Loucy (cell line): ENCODE data around the gene PODXL2.

Experiments used
- H2AFZ ChIP-seq: fragments of 200-600 bp; sonication (generic); 2 replicates; pipeline ENCODE4 v1.6.0; 2016; ENCODE audit warnings: antibody characterized with exemption, mild to moderate bottlenecking, low read length, moderate library complexity
- H3F3A ChIP-seq: fragments of 200-600 bp; 2 replicates; pipeline ENCODE4 v1.6.0; 2016; ENCODE audit warnings: antibody characterized with exemption, low read depth, mild to moderate bottlenecking
- H3K27me3 ChIP-seq: fragments of 200-600 bp; sonication (generic); 2 replicates; pipeline ENCODE4 v1.6.1; 2014; ENCODE audit warnings: low read length, mild to moderate bottlenecking; ENCODE audit not compliant: insufficient read depth, poor library complexity, severe bottlenecking
- H3K36me3 ChIP-seq: fragments of 200-600 bp; sonication (generic); 2 replicates; pipeline ENCODE4 v1.6.1; 2016; ENCODE audit warnings: low read length; ENCODE audit not compliant: insufficient read depth
- H3K4me1 ChIP-seq: fragments of 200-600 bp; sonication (generic); 2 replicates; pipeline ENCODE4 v1.5.1; 2014; ENCODE audit warnings: low read length, mild to moderate bottlenecking; ENCODE audit not compliant: insufficient read depth, poor library complexity, severe bottlenecking
- H3K4me2 ChIP-seq: fragments of 200-600 bp; sonication (generic); 2 replicates; pipeline ENCODE4 v1.6.0; 2014; ENCODE audit warnings: antibody characterized with exemption, low read length, low read depth, mild to moderate bottlenecking; ENCODE audit not compliant: poor library complexity, severe bottlenecking
- H3K4me3 ChIP-seq: fragments of 200-600 bp; sonication (generic); 2 replicates; pipeline ENCODE4 v1.5.1; 2014; ENCODE audit warnings: low read length, mild to moderate bottlenecking, mixed read lengths; ENCODE audit not compliant: poor library complexity, severe bottlenecking
- H3K79me2 ChIP-seq: fragments of 200-600 bp; sonication (generic); 2 replicates; pipeline ENCODE4 v1.6.1; 2014; ENCODE audit warnings: low read length; ENCODE audit not compliant: insufficient read depth
- H3K9ac ChIP-seq: fragments of 200-600 bp; sonication (generic); 2 replicates; pipeline ENCODE4 v1.6.0; 2014; ENCODE audit warnings: mild to moderate bottlenecking, low read depth, low read length, moderate library complexity; ENCODE audit not compliant: poor library complexity, severe bottlenecking
- H3K9me2 ChIP-seq: fragments of 200-600 bp; sonication (generic); replicated peaks from 2 replicates; pipeline ENCODE4 v1.6.1; 2016; ENCODE audit warnings: low read depth, low read length, mixed read lengths
- H3K9me3 ChIP-seq: fragments of 200-600 bp; sonication (generic); 2 replicates; pipeline ENCODE4 v1.6.1; 2014; ENCODE audit warnings: mild to moderate bottlenecking, antibody characterized with exemption, low read length, low read depth; ENCODE audit not compliant: insufficient read depth
- H4K20me1 ChIP-seq: fragments of 200-600 bp; sonication (generic); 2 replicates; pipeline ENCODE4 v1.6.0; 2014; ENCODE audit warnings: antibody characterized with exemption, low read length, mild to moderate bottlenecking; ENCODE audit not compliant: insufficient read depth, poor library complexity, severe bottlenecking
- EZH2phosphoT487 ChIP-seq: fragments of 200-600 bp; IDR thresholded peaks from 2 replicates; pipeline ENCODE4 v1.6.1; 2018; ENCODE audit warnings: antibody characterized with exemption, mild to moderate bottlenecking, moderate library complexity, borderline replicate concordance
- TF ChIP-seq, protein P1 (sequence below): fragments of 200-600 bp; sonication (generic); conservative IDR thresholded peaks from 2 replicates; pipeline ENCODE4 v1.5.1; 2014; ENCODE audit warnings: mild to moderate bottlenecking, antibody characterized with exemption, low read length

The PODXL2 gene

DNA sequence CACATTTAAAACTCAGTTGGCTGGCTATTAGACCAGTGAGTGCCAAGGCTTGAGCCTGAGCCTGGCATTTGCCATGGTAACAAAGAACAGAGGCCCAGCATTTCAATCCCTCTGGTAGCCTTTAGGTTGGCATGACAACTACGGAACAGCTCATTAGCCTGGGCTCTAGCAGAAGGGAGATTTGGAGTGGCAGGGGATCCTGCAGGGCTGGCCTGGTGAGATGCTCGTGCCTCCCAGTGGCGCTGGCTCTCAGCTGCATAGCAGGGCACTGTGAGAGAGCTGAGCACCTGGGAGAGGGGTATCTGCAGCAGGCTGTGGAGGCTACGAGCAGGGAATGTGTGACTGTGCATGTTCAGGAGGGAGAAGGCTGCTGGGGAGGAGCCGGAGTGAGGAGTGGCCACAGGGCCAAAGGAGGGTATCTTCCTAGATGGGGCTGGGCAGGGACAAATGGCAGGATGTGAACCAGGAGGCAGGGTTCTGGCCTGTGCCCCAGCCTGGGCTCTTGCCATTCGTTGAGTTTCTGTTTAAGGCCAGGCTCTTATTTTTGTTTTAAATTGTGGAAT is 38.2 kb downstream of the PODXL2 start:
- H3K9me2 ChIP-seq: no peaks in the 10 kb centered on the region
- no peaks in the 10 kb centered on the region for H3K36me3 ChIP-seq
- no peaks in the 10 kb centered on the region for H3K9me3 ChIP-seq
- no peak overlapping the region for H3K9ac ChIP-seq
- H2AFZ ChIP-seq: no peak overlapping the region
- TF ChIP-seq, protein P1, sequence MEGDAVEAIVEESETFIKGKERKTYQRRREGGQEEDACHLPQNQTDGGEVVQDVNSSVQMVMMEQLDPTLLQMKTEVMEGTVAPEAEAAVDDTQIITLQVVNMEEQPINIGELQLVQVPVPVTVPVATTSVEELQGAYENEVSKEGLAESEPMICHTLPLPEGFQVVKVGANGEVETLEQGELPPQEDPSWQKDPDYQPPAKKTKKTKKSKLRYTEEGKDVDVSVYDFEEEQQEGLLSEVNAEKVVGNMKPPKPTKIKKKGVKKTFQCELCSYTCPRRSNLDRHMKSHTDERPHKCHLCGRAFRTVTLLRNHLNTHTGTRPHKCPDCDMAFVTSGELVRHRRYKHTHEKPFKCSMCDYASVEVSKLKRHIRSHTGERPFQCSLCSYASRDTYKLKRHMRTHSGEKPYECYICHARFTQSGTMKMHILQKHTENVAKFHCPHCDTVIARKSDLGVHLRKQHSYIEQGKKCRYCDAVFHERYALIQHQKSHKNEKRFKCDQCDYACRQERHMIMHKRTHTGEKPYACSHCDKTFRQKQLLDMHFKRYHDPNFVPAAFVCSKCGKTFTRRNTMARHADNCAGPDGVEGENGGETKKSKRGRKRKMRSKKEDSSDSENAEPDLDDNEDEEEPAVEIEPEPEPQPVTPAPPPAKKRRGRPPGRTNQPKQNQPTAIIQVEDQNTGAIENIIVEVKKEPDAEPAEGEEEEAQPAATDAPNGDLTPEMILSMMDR: no peak
- no peak for TF ChIP-seq EZH2phosphoT487
- no peak overlapping the region for H3K4me3 ChIP-seq
- H3K4me2 ChIP-seq: no peak overlapping the region
- H4K20me1 ChIP-seq: no peaks in the 10 kb centered on the region
- H3K27me3 ChIP-seq: no peaks in the 10 kb centered on the region
- H3F3A ChIP-seq: no peaks in the 10 kb centered on the region
- H3K79me2 ChIP-seq: peaks cover 11% of the 10 kb centered on the region
- H3K4me1 ChIP-seq: peaks cover 4% of the 10 kb centered on the region

DNA sequence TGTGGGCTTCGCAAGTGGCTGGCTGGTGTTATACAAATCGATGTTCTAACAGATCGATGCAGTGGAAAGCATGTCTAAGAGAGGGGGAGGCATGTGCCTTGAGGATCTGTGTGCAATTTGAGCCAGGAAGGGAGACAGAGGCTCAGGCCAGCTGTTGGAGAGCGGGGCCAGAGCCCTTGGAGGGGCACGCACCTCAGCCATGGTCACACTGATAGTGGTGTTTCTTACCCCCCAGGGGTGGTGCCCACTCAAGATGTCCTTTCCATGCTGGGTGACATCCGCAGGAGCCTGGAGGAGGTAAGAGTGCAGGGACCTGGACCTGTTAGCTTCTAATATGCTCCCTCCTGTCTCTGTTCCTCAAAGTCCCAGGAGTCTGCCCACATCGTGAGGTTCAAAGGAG is 39.9 kb downstream of the PODXL2 start:
- Histone ChIP-seq H2AFZ (no peak overlapping the region), H3K79me2 (peaks cover 20% of the 10 kb centered on the region), H4K20me1 (no peaks in the 10 kb centered on the region), H3K36me3 (no peaks in the 10 kb centered on the region), H3K27me3 (no peaks in the 10 kb centered on the region), H3K9me2 (no peaks in the 10 kb centered on the region), H3K9ac (no peak overlapping the region), H3K4me2 (no peak overlapping the region), H3K4me3 (no peak overlapping the region), H3K9me3 (no peaks in the 10 kb centered on the region), H3K4me1 (peaks cover 11% of the 10 kb centered on the region), H3F3A (no peaks in the 10 kb centered on the region)
- no peak for TF ChIP-seq EZH2phosphoT487
- TF ChIP-seq, protein P1: no peak

DNA sequence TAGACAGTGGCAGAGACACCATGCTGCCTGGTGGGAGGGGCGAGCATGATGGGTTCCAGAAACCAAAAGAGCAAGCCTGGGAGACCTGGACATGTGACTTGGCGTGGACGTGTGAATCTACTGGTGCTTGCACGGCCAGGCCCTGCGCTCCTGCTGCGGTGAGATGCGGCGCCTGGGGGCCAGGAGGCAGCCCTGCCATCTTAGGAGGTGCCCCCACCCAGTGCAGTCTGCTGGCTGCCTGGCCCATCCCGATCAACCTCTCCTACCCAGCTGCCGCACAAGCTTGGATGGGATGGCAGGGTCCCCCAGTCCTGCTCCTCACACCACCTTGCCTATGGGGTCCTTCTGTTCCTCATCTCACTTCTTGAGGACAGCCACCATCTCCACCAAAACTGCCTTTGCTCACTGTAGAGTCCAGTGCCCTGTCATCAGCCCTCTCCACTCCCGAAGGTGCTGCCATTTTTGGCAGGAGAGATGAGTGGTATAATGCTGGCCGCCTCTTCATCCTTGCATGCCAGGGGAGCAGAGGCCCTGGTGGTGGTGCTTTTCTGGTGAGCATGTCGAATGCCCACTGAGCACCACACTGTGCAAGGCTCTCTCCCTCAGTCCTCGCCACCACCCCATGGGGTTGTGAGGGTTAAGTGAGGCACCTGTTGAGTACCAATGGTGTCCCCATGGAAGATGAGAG is 40.7 kb downstream of the PODXL2 start:
- no peaks in the 10 kb centered on the region for H3K36me3 ChIP-seq
- no peaks in the 10 kb centered on the region for H3K9me3 ChIP-seq
- H3K4me3 ChIP-seq: no peak overlapping the region
- no peaks in the 10 kb centered on the region for H3K27me3 ChIP-seq
- peaks cover 21% of the 10 kb centered on the region for H3K79me2 ChIP-seq
- no peak overlapping the region for H3K4me2 ChIP-seq
- H3K4me1 ChIP-seq: peaks cover 13% of the 10 kb centered on the region
- no peak overlapping the region for H3K9ac ChIP-seq
- H2AFZ ChIP-seq: no peak overlapping the region
- no peaks in the 10 kb centered on the region for H3F3A ChIP-seq
- no peaks in the 10 kb centered on the region for H3K9me2 ChIP-seq
- no peaks in the 10 kb centered on the region for H4K20me1 ChIP-seq
- TF ChIP-seq, protein P1: no peak
- TF ChIP-seq EZH2phosphoT487: no peak
